ENCODE measurements around the gene USP49.

DNA sequence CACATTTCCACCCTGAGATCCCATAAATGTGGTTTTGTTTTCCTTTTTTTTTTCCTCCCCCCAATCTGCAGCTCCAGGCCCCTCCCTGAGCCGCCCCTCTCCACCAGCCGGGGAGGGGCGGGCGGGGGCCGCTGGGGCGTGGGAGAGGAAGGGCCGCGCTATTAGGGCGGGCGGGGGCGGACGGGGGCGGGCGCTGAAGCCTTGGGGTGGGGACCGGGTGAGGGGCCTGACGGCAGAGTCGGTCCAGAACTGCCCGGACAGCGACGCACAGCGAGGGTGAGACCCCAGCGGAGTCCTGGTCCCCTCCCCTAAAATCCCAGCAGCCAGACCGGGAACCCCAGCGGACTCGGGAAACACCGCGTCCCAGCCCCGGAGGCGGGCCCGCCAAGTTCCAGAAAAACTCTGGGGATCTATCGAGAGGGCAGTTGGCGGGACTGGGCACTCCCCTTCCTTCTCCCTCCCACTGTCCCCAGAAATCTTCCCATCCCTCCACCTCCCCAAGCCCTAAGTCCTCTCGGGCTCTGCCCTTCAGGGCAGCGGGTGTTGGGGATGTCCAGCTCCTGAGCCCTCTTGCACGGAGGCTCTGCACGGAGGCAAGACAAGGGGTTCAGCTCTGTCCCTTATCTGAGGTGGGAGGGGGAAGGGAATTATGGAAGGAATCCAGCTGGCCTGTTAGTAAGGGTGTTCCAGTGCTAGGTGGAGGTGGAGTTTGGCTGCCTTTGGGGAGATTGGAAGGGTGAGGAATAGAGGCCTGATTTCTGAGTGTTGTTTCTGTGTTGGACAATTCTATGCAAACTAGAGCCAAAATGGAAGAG lies 114.4 kb downstream of the USP49 start, which contains the start of gene PRICKLE4:
- TF ChIP-seq, protein P1, sequence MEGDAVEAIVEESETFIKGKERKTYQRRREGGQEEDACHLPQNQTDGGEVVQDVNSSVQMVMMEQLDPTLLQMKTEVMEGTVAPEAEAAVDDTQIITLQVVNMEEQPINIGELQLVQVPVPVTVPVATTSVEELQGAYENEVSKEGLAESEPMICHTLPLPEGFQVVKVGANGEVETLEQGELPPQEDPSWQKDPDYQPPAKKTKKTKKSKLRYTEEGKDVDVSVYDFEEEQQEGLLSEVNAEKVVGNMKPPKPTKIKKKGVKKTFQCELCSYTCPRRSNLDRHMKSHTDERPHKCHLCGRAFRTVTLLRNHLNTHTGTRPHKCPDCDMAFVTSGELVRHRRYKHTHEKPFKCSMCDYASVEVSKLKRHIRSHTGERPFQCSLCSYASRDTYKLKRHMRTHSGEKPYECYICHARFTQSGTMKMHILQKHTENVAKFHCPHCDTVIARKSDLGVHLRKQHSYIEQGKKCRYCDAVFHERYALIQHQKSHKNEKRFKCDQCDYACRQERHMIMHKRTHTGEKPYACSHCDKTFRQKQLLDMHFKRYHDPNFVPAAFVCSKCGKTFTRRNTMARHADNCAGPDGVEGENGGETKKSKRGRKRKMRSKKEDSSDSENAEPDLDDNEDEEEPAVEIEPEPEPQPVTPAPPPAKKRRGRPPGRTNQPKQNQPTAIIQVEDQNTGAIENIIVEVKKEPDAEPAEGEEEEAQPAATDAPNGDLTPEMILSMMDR (IDR thresholded peaks at IDR 0.05), result no peak
- no peak for TF ChIP-seq POLR2A (IDR thresholded peaks at IDR 0.05)
